Esophagus muscularis mucosa (tissue), 4 donors: Measurements from ENCODE around the gene MID2. TPM values are rescaled to one million over a fixed set of nuclear protein-coding genes. Genes with fewer than 3 reads are reported as not detected.
A peak's percentile ranks its signal among the peaks of the same experiment; 100 is the strongest.

Experiments
- DNase-seq: peaks from one replicate; pipeline ENCODE4 v3.0.0-alpha.2; 2017; ENCODE audit errors: extremely low spot score
- H3K27ac ChIP-seq, 4 donors: fragments of 200-600 bp; sonication (generic); replicated peaks in 1 of 4; 1 replicate in 3 of 4; 2 replicates in 1 of 4; pipeline ENCODE4 v1.5.1; 2016 to 2019; ENCODE audit warnings: mild to moderate bottlenecking in 1 of 4
- H3K27me3 ChIP-seq, 4 donors: fragments of 200-600 bp; sonication (generic); one replicate each; pipeline versions ENCODE4 v1.5.1 to v1.6.0; 2016 to 2019
- H3K36me3 ChIP-seq, 4 donors: fragments of 200-600 bp; sonication (generic); one replicate each; pipeline ENCODE4 v1.5.1; 2016 to 2019
- H3K4me1 ChIP-seq, 4 donors: fragments of 200-600 bp; sonication (generic); one replicate each; pipeline ENCODE4 v1.5.1; 2016 to 2019
- H3K4me3 ChIP-seq, 4 donors: fragments of 200-600 bp; sonication (generic); 1 replicate in 2 of 4; 2 replicates in 2 of 4; pipeline ENCODE4 v1.5.1; 2016 to 2019; ENCODE audit warnings: mild to moderate bottlenecking in 4 of 4, moderate library complexity in 1 of 4
- H3K9me3 ChIP-seq, 4 donors: fragments of 200-600 bp; sonication (generic); 1 replicate in 3 of 4; 2 replicates in 1 of 4; pipeline ENCODE4 v1.5.1; 2016 to 2019
- EP300 ChIP-seq: sonication (generic); formaldehyde crosslinking; IDR thresholded peaks from one replicate; pipeline ENCODE4 v1.6.1; 2017; ENCODE audit warnings: antibody characterized with exemption
- POLR2A ChIP-seq: fragments of 450-650 bp; IDR thresholded peaks from one replicate; pipeline ENCODE4 v1.6.1; 2017; ENCODE audit warnings: antibody characterized with exemption, moderate library complexity, mild to moderate bottlenecking, low read depth
- POLR2AphosphoS5 ChIP-seq, 2 donors: sonication (generic); formaldehyde crosslinking; IDR thresholded peaks; one replicate each; pipeline ENCODE4 v1.6.1; 2017; ENCODE audit warnings: antibody characterized with exemption in 2 of 2
- WGBS: methylation state at CpG from one replicate; pipeline ENCODE4 v1.1.5; 2018; 5-methylcytosine and 5-hydroxymethylcytosine counted together
- intact Hi-C: fragments of 100-400 bp; cut with DNase I; formaldehyde crosslinking; loops from one replicate; pipeline ENCODE4 v1.15.1; 2023
- total RNA-seq, 4 donors: library from RNA; depleted of rRNA; stranded (reverse); fragments of >200 nt; gene quantifications; one replicate each; pipeline versions ENCODE4 v1.1.0 to v1.2.1, GENCODE V29; 2016
- TF ChIP-seq, protein P1 (sequence below), 3 experiments: fragments of 200-600 bp in 2 of 3; fragments of 450-650 bp in 1 of 3; sonication (generic) in 2 of 3; IDR thresholded peaks; one replicate each; pipeline ENCODE4 v1.5.1; 2017 to 2019; ENCODE audit warnings: antibody characterized with exemption in 3 of 3, mild to moderate bottlenecking in 2 of 3, moderate library complexity in 1 of 3

MID2 gene
- total RNA-seq, 4 donors from 2014 or later: 37.1 to 65.9 (median 52.4) TPM

DNA sequence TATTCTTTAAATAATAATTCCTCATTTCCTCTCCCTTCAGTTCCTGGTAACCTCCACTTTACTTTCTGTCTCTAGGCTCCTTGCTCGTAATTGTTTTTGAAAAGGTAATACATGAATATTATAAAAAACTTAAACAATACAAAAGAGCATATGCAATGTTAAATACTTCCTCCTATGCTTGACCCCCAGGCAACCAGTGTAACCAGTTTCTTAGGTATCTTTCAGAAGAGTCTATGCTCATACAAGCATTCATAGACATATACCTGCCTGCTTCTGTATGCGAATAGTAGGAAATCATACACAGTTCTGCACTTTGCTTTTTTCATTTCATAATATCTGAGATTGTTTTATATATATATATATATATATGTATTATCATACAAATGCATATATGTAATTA lies 2.6 kb upstream of the MID2 start:
- Histone ChIP-seq H3K4me3 (no peak overlapping the region), H3K27me3 (no peaks in the 10 kb centered on the region), H3K4me1 (peaks cover 0 to 19% (median 11%) of the 10 kb centered on the region in 4 donors), H3K36me3 (no peaks in the 10 kb centered on the region), H3K27ac (no peak overlapping the region), H3K9me3 (peaks cover 0 to 9% (median 0%) of the 10 kb centered on the region in 4 donors)
- TF ChIP-seq, protein P1, sequence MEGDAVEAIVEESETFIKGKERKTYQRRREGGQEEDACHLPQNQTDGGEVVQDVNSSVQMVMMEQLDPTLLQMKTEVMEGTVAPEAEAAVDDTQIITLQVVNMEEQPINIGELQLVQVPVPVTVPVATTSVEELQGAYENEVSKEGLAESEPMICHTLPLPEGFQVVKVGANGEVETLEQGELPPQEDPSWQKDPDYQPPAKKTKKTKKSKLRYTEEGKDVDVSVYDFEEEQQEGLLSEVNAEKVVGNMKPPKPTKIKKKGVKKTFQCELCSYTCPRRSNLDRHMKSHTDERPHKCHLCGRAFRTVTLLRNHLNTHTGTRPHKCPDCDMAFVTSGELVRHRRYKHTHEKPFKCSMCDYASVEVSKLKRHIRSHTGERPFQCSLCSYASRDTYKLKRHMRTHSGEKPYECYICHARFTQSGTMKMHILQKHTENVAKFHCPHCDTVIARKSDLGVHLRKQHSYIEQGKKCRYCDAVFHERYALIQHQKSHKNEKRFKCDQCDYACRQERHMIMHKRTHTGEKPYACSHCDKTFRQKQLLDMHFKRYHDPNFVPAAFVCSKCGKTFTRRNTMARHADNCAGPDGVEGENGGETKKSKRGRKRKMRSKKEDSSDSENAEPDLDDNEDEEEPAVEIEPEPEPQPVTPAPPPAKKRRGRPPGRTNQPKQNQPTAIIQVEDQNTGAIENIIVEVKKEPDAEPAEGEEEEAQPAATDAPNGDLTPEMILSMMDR (IDR thresholded peaks at IDR 0.05): no peak
- TF ChIP-seq POLR2A: no peak
- TF ChIP-seq EP300: no peak
- no peak for TF ChIP-seq POLR2AphosphoS5 (IDR thresholded peaks at IDR 0.05)
- WGBS: 77% methylated on average over 2 of the region's 2 CpGs
- intact Hi-C loops: no loop called here
- no peak for DNase-seq

DNA sequence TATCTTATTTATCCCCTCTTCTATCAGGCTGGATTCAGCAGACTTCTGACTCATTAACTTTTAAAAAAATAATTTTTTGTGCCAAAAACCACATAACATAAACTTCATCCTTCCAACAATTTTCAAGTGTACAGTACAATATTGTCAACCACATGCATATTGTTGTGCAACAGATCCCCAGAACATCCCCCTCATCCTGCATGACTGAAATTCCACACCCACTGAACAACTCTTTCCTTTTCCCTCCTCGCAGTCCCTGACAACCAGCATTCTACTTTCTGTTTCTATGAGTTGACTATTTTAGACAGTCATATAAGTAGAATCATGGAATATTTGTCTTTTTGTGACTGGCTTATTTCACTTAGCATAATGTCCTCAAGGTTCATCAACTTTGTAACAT lies 2.2 kb upstream of the MID2 start:
- Histone ChIP-seq H3K27ac (no peak overlapping the region), H3K4me3 (no peak overlapping the region), H3K9me3 (peaks cover 0 to 8% (median 0%) of the 10 kb centered on the region in 4 donors), H3K36me3 (no peaks in the 10 kb centered on the region), H3K27me3 (no peaks in the 10 kb centered on the region), H3K4me1 (peaks cover 0 to 23% (median 15%) of the 10 kb centered on the region in 4 donors)
- WGBS: 26% methylated on average over 1 of the region's 1 CpG
- DNase-seq: no peak
- no peak for TF ChIP-seq EP300
- TF ChIP-seq POLR2A: no peak
- TF ChIP-seq, protein P1 (IDR thresholded peaks at IDR 0.05): no peak
- no peak for TF ChIP-seq POLR2AphosphoS5 (IDR thresholded peaks at IDR 0.05)
- intact Hi-C loops: no loop called here

- no peaks in the 10 kb centered on the region for H3K36me3 ChIP-seq
- intact Hi-C loops: no loop called here
- H3K27ac ChIP-seq: peak overlapping the region; percentile 92 to 93 (median 92)
- no peak for TF ChIP-seq EP300
- TF ChIP-seq POLR2AphosphoS5 (IDR thresholded peaks at IDR 0.05): no peak
- TF ChIP-seq, protein P1 (IDR thresholded peaks at IDR 0.05): no peak
- no peak for TF ChIP-seq POLR2A
- H3K4me1 ChIP-seq: peaks cover 0 to 40% (median 20%) of the 10 kb centered on the region in 4 donors
- peak overlapping the region; percentile 59 to 68 (median 65) for H3K4me3 ChIP-seq
- DNase-seq: no peak
- H3K27me3 ChIP-seq: no peaks in the 10 kb centered on the region
- WGBS: 35% methylated on average over 47 of the region's 100 CpGs
- no peaks in the 10 kb centered on the region for H3K9me3 ChIP-seq
Measured at GRCh38 chrX:107826238-107827029, 768 bp downstream of the MID2 start.

DNA sequence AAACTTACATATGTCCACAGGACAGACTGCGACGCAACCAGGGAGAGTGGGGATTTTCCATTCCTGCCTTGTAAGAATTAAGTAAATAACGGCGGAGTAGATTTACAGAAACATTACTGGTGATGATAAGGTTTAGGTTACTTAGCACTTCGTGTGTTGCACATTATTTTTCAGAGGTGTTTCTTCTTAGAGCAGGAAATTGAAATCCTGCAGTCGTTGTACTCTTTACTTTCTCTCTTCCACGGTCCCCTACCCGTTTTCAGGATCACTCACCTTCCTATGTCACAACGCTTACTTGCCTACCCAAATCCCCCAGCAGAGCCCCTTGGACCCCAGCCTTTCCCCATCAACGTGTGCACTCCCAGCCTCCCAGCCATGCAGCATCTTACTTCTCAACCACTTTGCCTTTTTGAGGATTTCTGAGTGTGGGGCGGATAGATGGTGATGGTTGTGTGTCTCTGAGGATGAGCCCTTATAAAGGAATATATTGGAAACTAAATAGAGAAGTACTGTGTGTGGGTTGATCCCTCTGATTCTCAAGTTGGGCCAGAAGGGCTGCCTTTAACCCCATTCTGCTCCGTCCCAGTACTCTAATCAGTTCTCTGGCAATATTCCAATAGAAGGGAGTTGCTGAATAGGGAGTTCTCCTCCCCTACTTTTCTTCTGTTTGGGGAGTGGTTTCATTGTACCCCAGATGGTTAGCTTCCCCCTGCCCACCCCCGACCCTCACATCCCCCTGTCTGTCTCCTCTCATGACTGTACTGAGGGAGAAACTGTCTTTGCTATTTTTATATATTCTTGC lies 1.6 kb downstream of the MID2 start:
- WGBS: 42% methylated on average over 13 of the region's 13 CpGs
- no peaks in the 10 kb centered on the region for H3K27me3 ChIP-seq

More for the DNA sequence above, 1.6 kb downstream of the MID2 start:
- no peak for DNase-seq
- Histone ChIP-seq H3K36me3 (no peaks in the 10 kb centered on the region), H3K9me3 (no peaks in the 10 kb centered on the region), H3K4me1 (peaks cover 0 to 41% (median 20%) of the 10 kb centered on the region in 4 donors), H3K27ac (peak overlapping the region; percentile 92 to 93 (median 92)), H3K4me3 (peak overlapping the region; percentile 59 to 68 (median 65))
- TF ChIP-seq EP300 (no peak), POLR2A (no peak), POLR2AphosphoS5 (IDR thresholded peaks at IDR 0.05) (no peak)
- TF ChIP-seq, protein P1 (IDR thresholded peaks at IDR 0.05): no peak
- intact Hi-C loops: no loop called here
